NB4 (cell line): ENCODE results near the gene CCDC57.

Experiments
- DNase-seq: peaks from one replicate; pipeline ENCODE4 v3.0.0; 2010; ENCODE audit warnings: low read depth
- H3K4me3 ChIP-seq: one replicate; pipeline ENCODE4 v1.5.1; 2011; ENCODE audit warnings: mild to moderate bottlenecking, low read depth, low read length, moderate library complexity
- MYC ChIP-seq: IDR thresholded peaks from 2 replicates; pipeline ENCODE4 v1.6.1; 2011; ENCODE audit warnings: low read depth, low read length
- POLR2A ChIP-seq: IDR thresholded peaks from 2 replicates; pipeline ENCODE4 v1.6.1; 2011; ENCODE audit warnings: mild to moderate bottlenecking; ENCODE audit not compliant: insufficient read length; ENCODE audit errors: extremely low read depth
- TF ChIP-seq, protein P1 (sequence below): IDR thresholded peaks from one replicate; pipeline ENCODE4 v1.5.1; 2012; ENCODE audit warnings: low read depth, low read length
- TF ChIP-seq, protein P2 (sequence below): IDR thresholded peaks from 2 replicates; pipeline ENCODE4 v1.6.1; 2011; ENCODE audit warnings: low read depth, low read length

The CCDC57 gene

DNA sequence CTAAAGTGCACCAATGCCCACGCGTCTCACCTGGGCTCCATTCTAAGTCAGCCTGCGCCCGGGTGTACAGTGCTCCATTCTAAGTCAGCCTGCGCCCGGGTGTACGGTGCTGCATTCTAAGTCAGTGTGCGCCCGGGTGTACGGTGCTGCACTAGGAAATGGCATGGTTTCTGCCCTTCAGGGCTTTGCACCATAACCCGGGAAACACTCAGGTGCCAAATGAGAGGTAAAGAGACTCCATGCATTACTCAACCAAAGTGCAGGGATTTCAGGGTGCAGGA, 85.4 kb downstream of the CCDC57 start:
- no peak for DNase-seq
- TF ChIP-seq, protein P1, sequence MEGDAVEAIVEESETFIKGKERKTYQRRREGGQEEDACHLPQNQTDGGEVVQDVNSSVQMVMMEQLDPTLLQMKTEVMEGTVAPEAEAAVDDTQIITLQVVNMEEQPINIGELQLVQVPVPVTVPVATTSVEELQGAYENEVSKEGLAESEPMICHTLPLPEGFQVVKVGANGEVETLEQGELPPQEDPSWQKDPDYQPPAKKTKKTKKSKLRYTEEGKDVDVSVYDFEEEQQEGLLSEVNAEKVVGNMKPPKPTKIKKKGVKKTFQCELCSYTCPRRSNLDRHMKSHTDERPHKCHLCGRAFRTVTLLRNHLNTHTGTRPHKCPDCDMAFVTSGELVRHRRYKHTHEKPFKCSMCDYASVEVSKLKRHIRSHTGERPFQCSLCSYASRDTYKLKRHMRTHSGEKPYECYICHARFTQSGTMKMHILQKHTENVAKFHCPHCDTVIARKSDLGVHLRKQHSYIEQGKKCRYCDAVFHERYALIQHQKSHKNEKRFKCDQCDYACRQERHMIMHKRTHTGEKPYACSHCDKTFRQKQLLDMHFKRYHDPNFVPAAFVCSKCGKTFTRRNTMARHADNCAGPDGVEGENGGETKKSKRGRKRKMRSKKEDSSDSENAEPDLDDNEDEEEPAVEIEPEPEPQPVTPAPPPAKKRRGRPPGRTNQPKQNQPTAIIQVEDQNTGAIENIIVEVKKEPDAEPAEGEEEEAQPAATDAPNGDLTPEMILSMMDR = no peak
- TF ChIP-seq, protein P2, sequence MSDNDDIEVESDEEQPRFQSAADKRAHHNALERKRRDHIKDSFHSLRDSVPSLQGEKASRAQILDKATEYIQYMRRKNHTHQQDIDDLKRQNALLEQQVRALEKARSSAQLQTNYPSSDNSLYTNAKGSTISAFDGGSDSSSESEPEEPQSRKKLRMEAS = no peak
- no peak for TF ChIP-seq MYC
- no peak for TF ChIP-seq POLR2A
- H3K4me3 ChIP-seq = no peak overlapping the region

DNA sequence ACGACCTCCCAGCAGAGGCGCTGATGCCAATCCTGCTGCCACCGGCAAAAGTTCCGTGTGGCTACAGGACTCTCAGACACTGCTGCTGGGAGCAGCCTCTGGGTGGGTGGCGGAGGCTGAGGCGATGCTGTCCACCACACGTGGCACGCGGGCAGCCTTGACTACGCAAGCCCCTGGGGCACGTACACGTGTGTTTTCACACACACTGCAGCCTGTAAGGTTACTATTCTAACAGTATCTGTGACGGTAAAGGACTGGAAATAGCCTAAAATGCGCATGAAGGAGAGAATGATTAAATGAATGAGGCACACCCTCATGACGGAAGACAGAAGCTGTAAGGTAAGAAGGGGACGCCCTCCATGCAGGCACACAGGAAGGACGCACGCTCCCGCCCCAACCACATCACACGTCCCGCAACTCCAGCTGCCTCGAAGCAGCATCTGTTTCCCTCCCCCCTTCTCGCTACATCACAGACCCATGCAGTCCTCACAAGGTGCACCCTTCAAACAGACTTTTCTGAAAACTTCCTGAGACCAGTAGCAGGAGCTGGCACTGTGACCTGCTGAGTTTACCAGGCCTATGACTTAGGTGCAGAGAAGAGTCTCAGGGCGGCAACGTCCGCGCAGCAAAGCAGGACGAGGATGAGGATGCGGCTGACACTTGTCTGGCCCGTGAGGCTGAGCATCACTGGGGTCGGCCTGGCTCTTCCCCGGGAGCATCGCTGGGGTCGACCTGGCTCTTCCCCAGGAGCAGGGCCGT, 85.9 kb downstream of the CCDC57 start:
- H3K4me3 ChIP-seq = no peak overlapping the region
- TF ChIP-seq, protein P1 = no peak
- TF ChIP-seq MYC (no peak), POLR2A (no peak)
- TF ChIP-seq, protein P2 = no peak
- no peak for DNase-seq

DNA sequence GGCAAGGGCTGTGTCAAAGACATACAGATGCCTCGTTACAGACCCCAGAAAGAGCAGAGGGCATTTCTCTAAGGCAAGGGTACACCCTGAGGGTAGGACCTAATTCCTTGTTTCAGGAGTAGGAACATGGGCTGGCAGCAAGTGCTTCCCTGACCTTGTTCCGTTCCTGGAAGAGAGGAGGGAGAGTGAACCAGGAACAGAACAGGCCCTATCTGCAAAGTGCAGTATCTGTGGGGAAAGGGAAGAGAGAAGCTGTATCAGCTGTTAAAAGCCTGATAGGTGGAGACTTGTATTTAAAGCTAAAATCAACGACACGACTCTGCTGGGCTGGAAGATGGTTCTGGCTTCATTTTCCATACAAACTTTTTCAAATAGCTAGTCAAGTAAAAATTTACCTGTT, 88.5 kb downstream of the CCDC57 start:
- DNase-seq = no peak
- TF ChIP-seq, protein P2 = no peak
- TF ChIP-seq, protein P1 = no peak
- TF ChIP-seq POLR2A = no peak
- no peak for TF ChIP-seq MYC

DNA sequence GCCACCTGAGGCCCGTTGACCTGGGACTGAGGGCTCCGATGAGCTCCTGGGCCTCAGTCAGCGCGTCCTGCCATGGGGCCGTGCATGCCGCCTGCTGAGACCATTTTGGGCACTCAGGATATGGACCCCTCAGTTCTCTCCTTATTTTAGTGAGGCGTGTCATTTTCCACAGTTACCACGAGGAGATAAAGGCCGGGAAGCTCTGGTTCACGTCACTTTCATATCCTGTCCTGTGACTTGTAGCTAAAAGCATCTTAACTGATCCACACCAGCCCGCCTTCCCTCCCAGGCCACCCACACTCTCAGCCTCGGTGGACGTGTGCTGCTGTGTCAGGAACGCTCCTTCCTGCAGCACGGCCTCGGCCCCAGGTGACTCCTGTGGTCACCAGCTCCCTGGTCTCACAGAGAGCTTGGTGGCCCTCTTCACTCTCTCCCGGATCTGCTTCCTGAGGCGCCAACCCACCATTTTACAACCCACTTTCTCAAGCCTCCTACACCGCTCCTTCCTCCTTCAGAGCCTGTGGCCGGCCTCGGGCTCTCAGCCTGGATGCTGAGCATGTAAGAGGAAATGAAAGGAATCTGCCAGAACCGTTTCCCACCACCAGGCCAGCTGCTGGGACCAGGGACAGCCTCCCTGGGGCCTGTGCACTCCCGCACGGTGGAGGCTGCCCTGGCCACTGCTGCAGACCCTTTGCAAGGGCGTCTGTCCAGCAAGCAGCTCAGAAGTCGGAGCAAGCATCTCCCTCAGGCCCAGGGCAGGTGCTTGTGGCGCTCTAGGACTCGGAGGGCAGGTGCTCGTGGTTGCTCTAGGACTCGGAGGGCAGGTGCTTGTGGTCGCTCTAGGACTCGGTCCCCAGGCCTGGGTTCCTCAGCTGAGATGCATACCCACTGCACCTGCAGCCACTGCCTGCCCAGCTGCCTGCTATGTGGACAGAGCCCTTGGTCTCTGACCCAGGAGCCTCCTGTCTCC, 90.7 kb downstream of the CCDC57 start:
- TF ChIP-seq POLR2A (no peak), MYC (no peak)
- TF ChIP-seq, protein P2 = no peak
- TF ChIP-seq, protein P1 = no peak
- no peak overlapping the region for H3K4me3 ChIP-seq
- no peak for DNase-seq

More for the DNA sequence above, 88.5 kb downstream of the CCDC57 start:
- no peak overlapping the region for H3K4me3 ChIP-seq

DNA sequence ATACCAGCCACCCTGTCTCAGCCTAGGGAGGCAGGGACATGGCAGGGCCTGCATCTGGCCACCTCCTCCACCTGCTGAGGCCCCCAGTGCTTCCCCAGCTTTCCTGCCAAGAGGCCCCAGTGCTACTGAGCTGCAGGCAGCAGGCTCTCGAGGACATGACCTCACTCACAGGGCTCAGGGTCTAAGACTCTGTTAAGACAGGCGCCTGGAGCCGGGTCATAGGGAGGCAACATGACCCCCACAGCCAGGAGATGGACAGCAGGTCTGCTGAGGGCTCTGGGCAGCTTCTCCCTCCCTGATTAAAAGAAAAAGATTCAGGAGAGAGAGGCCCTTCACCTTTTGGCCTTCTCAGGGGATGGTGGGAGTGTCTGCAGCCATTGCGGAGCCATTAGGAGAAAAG, 91.4 kb downstream of the CCDC57 start:
- DNase-seq = no peak
- TF ChIP-seq MYC = no peak
- no peak for TF ChIP-seq POLR2A
- TF ChIP-seq, protein P1 = no peak
- TF ChIP-seq, protein P2 = no peak
- no peak overlapping the region for H3K4me3 ChIP-seq
